GM12878 (cell line): ENCODE measurements around the gene TRDN. TPM values are rescaled to one million over a fixed set of nuclear protein-coding genes. Genes with fewer than 3 reads are reported as not detected.

Experiments
- ATAC-seq: fragments of 200-7000 bp; cut with Tn5 transposase; 3 replicates; pipeline ENCODE4 v1.9.1; 2020; ENCODE audit warnings: mild to moderate bottlenecking, moderate library complexity
- BruUV-seq: library from RNA; stranded (reverse); fragments of 400-500 nt; replicated peaks from 2 replicates; lab custom pipeline; 2021; lab: Mats Ljungman, UMichigan
- CTCF ChIA-PET: fragments of 300-600 bp; sonication (Branson Sonifier 250); formaldehyde crosslinking; extraction: SDS; loops from one replicate; lab custom pipeline; 2021; ENCODE audit warnings: inconsistent platforms; lab: Yijun Ruan, JAX
- POLR2A ChIA-PET: fragments of 350-600 bp; formaldehyde crosslinking; extraction: SDS; loops from one replicate; lab custom pipeline; 2021; ENCODE audit warnings: inconsistent platforms; lab: Charles Lee
- RAD21 ChIA-PET: fragments of 300-600 bp; sonication (Branson Sonifier 250); formaldehyde crosslinking; loops from one replicate; lab custom pipeline; 2023; ENCODE audit warnings: antibody characterized with exemption; ENCODE audit not compliant: unreplicated experiment; lab: Charles Lee
- SMC1A ChIA-PET: fragments of 300-600 bp; sonication (Branson Sonifier 250); formaldehyde crosslinking; loops from one replicate; lab custom pipeline; 2023; ENCODE audit not compliant: unreplicated experiment, uncharacterized antibody; lab: Charles Lee
- DNase-seq: peaks from one replicate; pipeline ENCODE4 v3.0.0-alpha.2; 2011; ENCODE audit warnings: low read depth, low spot score
- FAIRE-seq: peaks from 3 replicates; lab custom pipeline; 2011; peaks lifted over from hg19 to GRCh38; lab: Jason Lieb, UNC
- H2AFZ ChIP-seq: 2 replicates; pipeline ENCODE4 v1.6.0; 2011; ENCODE audit warnings: low read depth, low read length, control low read depth; ENCODE audit not compliant: control insufficient read depth
- H3K27ac ChIP-seq: 2 replicates; pipeline ENCODE4 v1.5.1; 2011; ENCODE audit warnings: control low read depth; ENCODE audit not compliant: control insufficient read depth, insufficient read depth
- H3K27me3 ChIP-seq, 2 experiments: replicated peaks in 1 of 2; 2 replicates each; pipeline versions ENCODE4 v1.6.0 to v1.6.1; 2011; ENCODE audit warnings: low read length in 1 of 2; ENCODE audit not compliant: control insufficient read depth in 2 of 2, insufficient read depth in 2 of 2
- H3K36me3 ChIP-seq, 2 experiments: 2 replicates each; pipeline ENCODE4 v1.5.1; 2011; ENCODE audit warnings: low read length in 1 of 2; ENCODE audit not compliant: control insufficient read depth in 2 of 2, insufficient read depth in 2 of 2
- H3K4me1 ChIP-seq: 2 replicates; pipeline ENCODE4 v1.6.1; 2011; ENCODE audit warnings: mild to moderate bottlenecking, low read length, moderate library complexity, mixed read lengths; ENCODE audit not compliant: control insufficient read depth, insufficient read depth
- H3K4me2 ChIP-seq: 2 replicates; pipeline ENCODE4 v1.6.0; 2011; ENCODE audit warnings: control low read depth; ENCODE audit not compliant: control insufficient read depth, insufficient read depth
- H3K4me3 ChIP-seq: fragments of 200-600 bp; sonication (generic); 2 replicates; pipeline ENCODE4 v1.5.1; 2016
- H3K79me2 ChIP-seq: 2 replicates; pipeline ENCODE4 v1.6.0; 2011; ENCODE audit warnings: low read length; ENCODE audit not compliant: control insufficient read depth, insufficient read depth
- H3K9ac ChIP-seq: 2 replicates; pipeline ENCODE4 v1.8.0; 2011; ENCODE audit warnings: low read length, control low read depth, mixed read lengths; ENCODE audit not compliant: control insufficient read depth, insufficient read depth
- H3K9me3 ChIP-seq: replicated peaks from 3 replicates; pipeline ENCODE4 v1.5.1; 2011; ENCODE audit warnings: mild to moderate bottlenecking, low read length; ENCODE audit not compliant: control insufficient read depth, insufficient read depth
- H4K20me1 ChIP-seq: 2 replicates; pipeline ENCODE4 v1.6.0; 2011; ENCODE audit not compliant: control insufficient read depth, insufficient read depth
- E2F4 ChIP-seq: IDR thresholded peaks from 2 replicates; pipeline ENCODE4 v1.6.1; 2012; ENCODE audit warnings: low read depth, low read length, improper control_type of control experiment
- GATAD2B ChIP-seq: fragments of 450-650 bp; conservative IDR thresholded peaks from 2 replicates; pipeline ENCODE4 v1.6.1; 2017; ENCODE audit warnings: low read depth, mild to moderate bottlenecking, moderate library complexity
- PAX5 ChIP-seq: IDR thresholded peaks from 2 replicates; pipeline ENCODE4 v1.6.1; 2011; ENCODE audit warnings: low read depth, low read length, borderline replicate concordance
- ZNF592 ChIP-seq: fragments of 450-650 bp; IDR thresholded peaks from 2 replicates; pipeline ENCODE4 v1.6.1; 2017; ENCODE audit warnings: mild to moderate bottlenecking, moderate library complexity
- WGBS: methylation state at CpG from one replicate; pipeline ENCODE4 v1.1.6; 2016; ENCODE audit warnings: low lambda C conversion rate; ENCODE audit not compliant: insufficient replicate concordance, insufficient coverage; ENCODE audit errors: missing lambda C conversion rate; 5-methylcytosine and 5-hydroxymethylcytosine counted together
- in situ Hi-C: fragments of 300-500 bp; cut with MboI; formaldehyde crosslinking; loops from 9 replicates; pipeline ENCODE4 v1.14.3; 2018; ENCODE audit warnings: mixed read lengths
- intact Hi-C: fragments of 100-400 bp; cut with micrococcal nuclease; formaldehyde crosslinking; loops from one replicate; pipeline ENCODE4 v1.14.2; 2022; ENCODE audit not compliant: unreplicated experiment
- polyA plus RNA-seq, 11 experiments: library from polyadenylated mRNA; depleted of rRNA in 4 of 11; unstranded in 6 of 11; stranded (reverse) in 5 of 11; fragments of >200 nt; fragmentation: Nextera tagmentation in 4 of 11; fragmentation: Illumina TruSeq in 1 of 11; extraction: Ambion mirVana in 4 of 11; extraction: Trizol in 1 of 11; gene quantifications; 1 replicate in 1 of 11; 2 replicates in 10 of 11; pipeline versions ENCODE4 v1.2.1 to v1.2.3, GENCODE V29; 2011 to 2016; ENCODE audit warnings: inconsistent platforms in 2 of 11, missing spikeins in 2 of 11, low read depth in 1 of 11
- total RNA-seq, 4 experiments: library from RNA; depleted of rRNA in 3 of 4; stranded (reverse); fragments of >200 nt in 3 of 4; fragmentation: Illumina TruSeq in 1 of 4; extraction: Trizol in 1 of 4; gene quantifications; 2 replicates each; pipeline versions ENCODE4 v1.2.1 to v1.2.3, GENCODE V29; 2013 to 2021

TRDN gene
- total and polyA plus RNA-seq, 10 of the 15 experiments (the other 5 are each of a cell fraction or from before 2014, with no cell fraction given), result not detected

GRCh38 chr6:123668063-123668462 is 31.3 kb upstream of the TRDN start:
- Histone ChIP-seq H3K27me3 (no peaks in the 10 kb centered on the region), H3K4me1 (no peaks in the 10 kb centered on the region), H4K20me1 (no peaks in the 10 kb centered on the region), H3K4me3 (no peak overlapping the region), H3K79me2 (no peaks in the 10 kb centered on the region), H2AFZ (no peak overlapping the region)
- in situ Hi-C loops, result no loop called here
- BruUV-seq, result no TSS peak
- ATAC-seq, result no peak
- ChIA-PET POLR2A (interaction anchor here (0.7 kb wide), 1 partner anchor 27 kb away, joined by 3 read pairs; no protein-coding TSS in a partner anchor), SMC1A (interaction anchor here (0.7 kb wide), 1 partner anchor 17 kb away, joined by 5 read pairs; no protein-coding TSS in a partner anchor)
- WGBS, result 26% methylated on average over 6 of the region's 6 CpGs
- no peak for TF ChIP-seq E2F4
- TF ChIP-seq PAX5, result no peak
- TF ChIP-seq ZNF592, result no peak
- TF ChIP-seq GATAD2B, result no peak
- TF ChIP-seq, all 136 proteins: peak for 0
- no peak overlapping the region for H3K9ac ChIP-seq
- DNase-seq, result no peak
- no peak overlapping the region for H3K4me2 ChIP-seq
- RAD21 ChIA-PET, result no interaction called here
- no peak overlapping the region for H3K27ac ChIP-seq
- intact Hi-C loops, result no loop called here
- H3K9me3 ChIP-seq, result no peaks in the 10 kb centered on the region
- no peaks in the 10 kb centered on the region for H3K36me3 ChIP-seq
- no peak for FAIRE-seq
- CTCF ChIA-PET, result interaction anchor here (1.4 kb wide), 1 partner anchor 47 kb away, joined by 3 read pairs; no protein-coding TSS in a partner anchor
